ENCODE measurements around the gene NGEF. TPM values are rescaled to one million over a fixed set of nuclear protein-coding genes. Genes with fewer than 3 reads are reported as not detected.

NGEF gene
- total RNA-seq, 1 donor, result 17.4 TPM

GRCh38 chr2:233012301-233012971, 620 bp downstream of the NGEF start:
- TF ChIP-seq, protein P1, sequence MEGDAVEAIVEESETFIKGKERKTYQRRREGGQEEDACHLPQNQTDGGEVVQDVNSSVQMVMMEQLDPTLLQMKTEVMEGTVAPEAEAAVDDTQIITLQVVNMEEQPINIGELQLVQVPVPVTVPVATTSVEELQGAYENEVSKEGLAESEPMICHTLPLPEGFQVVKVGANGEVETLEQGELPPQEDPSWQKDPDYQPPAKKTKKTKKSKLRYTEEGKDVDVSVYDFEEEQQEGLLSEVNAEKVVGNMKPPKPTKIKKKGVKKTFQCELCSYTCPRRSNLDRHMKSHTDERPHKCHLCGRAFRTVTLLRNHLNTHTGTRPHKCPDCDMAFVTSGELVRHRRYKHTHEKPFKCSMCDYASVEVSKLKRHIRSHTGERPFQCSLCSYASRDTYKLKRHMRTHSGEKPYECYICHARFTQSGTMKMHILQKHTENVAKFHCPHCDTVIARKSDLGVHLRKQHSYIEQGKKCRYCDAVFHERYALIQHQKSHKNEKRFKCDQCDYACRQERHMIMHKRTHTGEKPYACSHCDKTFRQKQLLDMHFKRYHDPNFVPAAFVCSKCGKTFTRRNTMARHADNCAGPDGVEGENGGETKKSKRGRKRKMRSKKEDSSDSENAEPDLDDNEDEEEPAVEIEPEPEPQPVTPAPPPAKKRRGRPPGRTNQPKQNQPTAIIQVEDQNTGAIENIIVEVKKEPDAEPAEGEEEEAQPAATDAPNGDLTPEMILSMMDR (IDR thresholded peaks at IDR 0.05; ENCODE audit: insufficient read depth, low read length), result no peak
- H3K4me3 ChIP-seq (ENCODE audit: low read depth, low read length), result no peak overlapping the region
- DNase-seq (ENCODE audit: low read depth), result no peak

DNA sequence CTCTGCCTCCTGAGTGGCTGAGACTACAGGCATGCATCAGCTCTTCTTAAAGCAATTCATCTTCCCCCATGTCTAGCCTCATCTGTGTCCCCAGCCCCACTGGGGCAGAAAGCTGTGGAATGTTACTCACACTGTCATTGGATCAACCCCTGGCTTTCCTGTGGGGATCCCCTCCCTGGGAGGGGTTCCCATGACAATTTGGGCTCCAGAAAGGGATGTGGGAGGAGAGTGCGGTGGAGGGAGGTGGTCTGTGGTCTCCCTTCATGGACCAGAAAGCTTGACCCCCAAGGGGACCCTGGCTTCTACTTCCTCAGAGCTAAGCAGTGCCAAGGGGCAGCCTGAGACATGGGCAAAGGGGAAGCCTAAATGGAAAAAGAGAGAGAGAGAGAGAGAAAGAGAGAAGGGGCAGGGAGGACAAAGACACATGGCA, 1.3 kb downstream of the NGEF start:
- no peak for DNase-seq (ENCODE audit: low read depth)
- TF ChIP-seq, protein P1 (IDR thresholded peaks at IDR 0.05; ENCODE audit: insufficient read depth, low read length), result no peak
- no peak overlapping the region for H3K4me3 ChIP-seq (ENCODE audit: low read depth, low read length)

- DNase-seq (ENCODE audit: low read depth), result no peak
- no peak overlapping the region for H3K4me3 ChIP-seq (ENCODE audit: low read depth, low read length)
- TF ChIP-seq, protein P1 (IDR thresholded peaks at IDR 0.05; ENCODE audit: insufficient read depth, low read length), result no peak
These were observed 1.8 kb downstream of the NGEF start for GRCh38 chr2:233011268-233011650.

- TF ChIP-seq, protein P1 (IDR thresholded peaks at IDR 0.05; ENCODE audit: insufficient read depth, low read length), result no peak
- no peak for DNase-seq (ENCODE audit: low read depth)
- H3K4me3 ChIP-seq (ENCODE audit: low read depth, low read length), result no peak overlapping the region
These were observed 2.3 kb downstream of the NGEF start for GRCh38 chr2:233010569-233011267.

- TF ChIP-seq, protein P1 (IDR thresholded peaks at IDR 0.05; ENCODE audit: insufficient read depth, low read length), result no peak
- DNase-seq (ENCODE audit: low read depth), result no peak
- no peak overlapping the region for H3K4me3 ChIP-seq (ENCODE audit: low read depth, low read length)
These were observed 3.4 kb downstream of the NGEF start for GRCh38 chr2:233009661-233010060.

DNA sequence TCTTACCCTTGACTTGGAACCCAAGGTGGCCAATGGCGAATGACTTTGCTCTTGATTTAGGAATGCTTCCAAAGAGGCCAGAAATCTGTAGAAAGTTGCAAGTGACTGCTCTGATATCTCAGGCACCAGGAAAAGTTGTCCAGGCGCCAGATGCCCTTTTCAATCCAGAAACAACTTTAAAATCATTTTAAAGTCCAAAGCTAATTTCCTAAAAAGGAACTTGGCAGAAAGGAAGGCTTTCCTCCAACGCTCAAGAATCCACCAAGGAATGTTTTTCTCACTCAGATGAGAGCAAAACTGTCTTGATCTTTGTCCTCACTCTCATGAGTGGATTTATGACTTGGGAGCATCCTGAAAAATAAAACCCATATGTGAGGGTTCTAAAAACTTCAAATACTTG, 5.3 kb downstream of the NGEF start:
- TF ChIP-seq, protein P1 (IDR thresholded peaks at IDR 0.05; ENCODE audit: insufficient read depth, low read length), result no peak
- peak; percentile 67 for DNase-seq (ENCODE audit: low read depth)

More for the DNA sequence above, 5.3 kb downstream of the NGEF start:
- no peak overlapping the region for H3K4me3 ChIP-seq (ENCODE audit: low read depth, low read length)
